ENCODE data around the gene CWC15.

DNA sequence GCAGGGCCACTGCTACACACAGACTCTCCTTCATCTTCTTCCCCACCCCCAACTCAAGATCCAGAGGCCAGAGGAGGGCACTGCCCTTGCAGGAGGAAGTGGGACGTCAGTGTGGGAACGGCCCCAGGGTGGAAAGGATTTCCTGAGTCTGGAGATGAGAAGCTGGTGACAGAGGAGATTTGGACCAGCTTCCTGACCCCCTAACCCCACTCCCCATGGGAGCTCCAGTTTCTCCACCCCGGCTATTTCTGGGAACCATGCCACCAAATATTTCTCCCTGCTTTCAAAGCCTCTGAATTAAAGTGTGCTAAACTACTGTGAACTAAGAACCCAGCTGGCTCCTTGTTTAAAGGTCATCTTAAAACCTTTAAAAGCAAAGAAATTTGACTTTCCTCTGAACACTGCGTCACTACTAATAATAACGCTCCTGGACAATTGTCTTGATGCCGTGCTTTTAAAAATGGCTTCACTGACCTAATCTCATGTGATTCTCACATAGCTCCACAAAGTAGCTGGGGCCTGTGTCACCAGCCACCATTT, 46.6 kb downstream of the CWC15 start:
- TF ChIP-seq POLR2A (IDR thresholded peaks at IDR 0.05; ENCODE audit: low read depth, low read length) (peak; percentile 43), EZH2 (IDR thresholded peaks at IDR 0.05; ENCODE audit: borderline replicate concordance, low read depth, low read length, severe bottlenecking) (no peak)
- TF ChIP-seq, protein P1, sequence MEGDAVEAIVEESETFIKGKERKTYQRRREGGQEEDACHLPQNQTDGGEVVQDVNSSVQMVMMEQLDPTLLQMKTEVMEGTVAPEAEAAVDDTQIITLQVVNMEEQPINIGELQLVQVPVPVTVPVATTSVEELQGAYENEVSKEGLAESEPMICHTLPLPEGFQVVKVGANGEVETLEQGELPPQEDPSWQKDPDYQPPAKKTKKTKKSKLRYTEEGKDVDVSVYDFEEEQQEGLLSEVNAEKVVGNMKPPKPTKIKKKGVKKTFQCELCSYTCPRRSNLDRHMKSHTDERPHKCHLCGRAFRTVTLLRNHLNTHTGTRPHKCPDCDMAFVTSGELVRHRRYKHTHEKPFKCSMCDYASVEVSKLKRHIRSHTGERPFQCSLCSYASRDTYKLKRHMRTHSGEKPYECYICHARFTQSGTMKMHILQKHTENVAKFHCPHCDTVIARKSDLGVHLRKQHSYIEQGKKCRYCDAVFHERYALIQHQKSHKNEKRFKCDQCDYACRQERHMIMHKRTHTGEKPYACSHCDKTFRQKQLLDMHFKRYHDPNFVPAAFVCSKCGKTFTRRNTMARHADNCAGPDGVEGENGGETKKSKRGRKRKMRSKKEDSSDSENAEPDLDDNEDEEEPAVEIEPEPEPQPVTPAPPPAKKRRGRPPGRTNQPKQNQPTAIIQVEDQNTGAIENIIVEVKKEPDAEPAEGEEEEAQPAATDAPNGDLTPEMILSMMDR (IDR thresholded peaks at IDR 0.05; ENCODE audit: extremely low read depth in 1 of 2, insufficient read depth in 1 of 2, low read depth in 1 of 2, low read length in 2 of 2) = no peak
- TF ChIP-seq, protein P2, sequence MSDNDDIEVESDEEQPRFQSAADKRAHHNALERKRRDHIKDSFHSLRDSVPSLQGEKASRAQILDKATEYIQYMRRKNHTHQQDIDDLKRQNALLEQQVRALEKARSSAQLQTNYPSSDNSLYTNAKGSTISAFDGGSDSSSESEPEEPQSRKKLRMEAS (IDR thresholded peaks at IDR 0.05; ENCODE audit: insufficient read depth, insufficient read length) = no peak

Data from endothelial cell of umbilical vein (primary cell).